MM.1S (cell line): ENCODE measurements around the gene FBXW2.
"Not testable (repeated sequence)": the region's sequence is repeated elsewhere in the genome, so short reads cannot be mapped to it uniquely, and the experiment has no call there.

ENCODE experiments used
- DNase-seq: peaks from one replicate; pipeline ENCODE4 v3.0.0-alpha.2; 2015
- H2AFZ ChIP-seq: fragments of 300-600 bp; sonication (generic); 2 replicates; pipeline ENCODE4 v1.6.0; 2016; ENCODE audit warnings: antibody characterized with exemption, low read length
- H3F3A ChIP-seq: fragments of 300-600 bp; sonication (generic); 2 replicates; pipeline ENCODE4 v1.6.1; 2016; ENCODE audit warnings: mild to moderate bottlenecking, antibody characterized with exemption, low read length, moderate library complexity, mixed read lengths; ENCODE audit not compliant: insufficient read depth
- H3K27ac ChIP-seq: fragments of 300-600 bp; sonication (generic); 2 replicates; pipeline ENCODE4 v1.5.1; 2016; ENCODE audit warnings: mild to moderate bottlenecking, low read length
- H3K27me3 ChIP-seq: fragments of 300-600 bp; sonication (generic); replicated peaks from 2 replicates; pipeline ENCODE4 v1.6.0; 2016; ENCODE audit warnings: low read length; ENCODE audit not compliant: insufficient read depth
- H3K36me3 ChIP-seq: fragments of 300-600 bp; sonication (generic); replicated peaks from 2 replicates; pipeline ENCODE4 v1.6.1; 2016; ENCODE audit warnings: mild to moderate bottlenecking, low read length, mixed read lengths; ENCODE audit not compliant: insufficient read depth
- H3K4me1 ChIP-seq: fragments of 300-600 bp; sonication (generic); 2 replicates; pipeline ENCODE4 v1.6.1; 2016; ENCODE audit warnings: low read length, mixed read lengths
- H3K4me2 ChIP-seq: fragments of 300-600 bp; sonication (generic); 2 replicates; pipeline ENCODE4 v1.6.0; 2016; ENCODE audit warnings: low read depth, low read length
- H3K4me3 ChIP-seq: fragments of 300-600 bp; sonication (generic); 2 replicates; pipeline ENCODE4 v1.5.1; 2016; ENCODE audit warnings: low read length, mixed read lengths
- H3K79me2 ChIP-seq: fragments of 300-600 bp; sonication (generic); 2 replicates; pipeline ENCODE4 v1.6.1; 2016; ENCODE audit warnings: mixed run types, low read length, mixed read lengths
- H3K9ac ChIP-seq: fragments of 300-600 bp; sonication (generic); 2 replicates; pipeline ENCODE4 v1.6.1; 2016; ENCODE audit warnings: low read length, mixed read lengths
- H3K9me2 ChIP-seq: fragments of 300-600 bp; sonication (generic); replicated peaks from 2 replicates; pipeline ENCODE4 v1.6.1; 2016; ENCODE audit warnings: mild to moderate bottlenecking, low read length, mixed read lengths; ENCODE audit not compliant: insufficient read depth
- H3K9me3 ChIP-seq: fragments of 300-600 bp; sonication (generic); replicated peaks from 2 replicates; pipeline ENCODE4 v1.6.1; 2016; ENCODE audit warnings: mild to moderate bottlenecking, low read length, mixed read lengths; ENCODE audit not compliant: insufficient read depth
- H4K20me1 ChIP-seq: fragments of 300-600 bp; sonication (generic); 2 replicates; pipeline ENCODE4 v1.6.1; 2016; ENCODE audit warnings: mild to moderate bottlenecking, low read length, moderate library complexity, mixed read lengths; ENCODE audit not compliant: insufficient read depth
- CTCF ChIP-seq: fragments of 300-600 bp; sonication (generic); IDR thresholded peaks from 2 replicates; pipeline ENCODE4 v1.5.1; 2016; ENCODE audit warnings: antibody characterized with exemption, low read length, mixed read lengths
- EZH2 ChIP-seq: fragments of 300-600 bp; sonication (generic); optimal IDR thresholded peaks from 2 replicates; pipeline ENCODE3; 2017; ENCODE audit warnings: low read depth, mild to moderate bottlenecking, antibody characterized with exemption, low read length, mixed read lengths
- EZH2phosphoT487 ChIP-seq: fragments of 300-600 bp; sonication (generic); IDR thresholded peaks from 2 replicates; pipeline ENCODE4 v1.6.1; 2018; ENCODE audit warnings: antibody characterized with exemption, low read length

Gene FBXW2

GRCh38 chr9:120750421-120750820, 42.8 kb downstream of the FBXW2 start:
- Histone ChIP-seq H3K27me3 (no peaks in the 10 kb centered on the region), H3K27ac (no peak overlapping the region), H2AFZ (no peak overlapping the region), H3K79me2 (no peaks in the 10 kb centered on the region), H3K9me2 (no peaks in the 10 kb centered on the region), H3K4me1 (no peaks in the 10 kb centered on the region), H3K9ac (no peak overlapping the region), H4K20me1 (no peaks in the 10 kb centered on the region), H3K9me3 (no peaks in the 10 kb centered on the region), H3K4me2 (no peak overlapping the region), H3K36me3 (no peaks in the 10 kb centered on the region), H3F3A (no peaks in the 10 kb centered on the region), H3K4me3 (no peak overlapping the region)
- DNase-seq, result no peak
- TF ChIP-seq EZH2, result no peak

GRCh38 chr9:120746366-120746765, 46.9 kb downstream of the FBXW2 start:
- H3K27me3 ChIP-seq, H3K9me2 ChIP-seq, H3K9ac ChIP-seq, H3K4me3 ChIP-seq, H3K27ac ChIP-seq, H3K4me1 ChIP-seq, H3K4me2 ChIP-seq, H3K9me3 ChIP-seq, H4K20me1 ChIP-seq, H3F3A ChIP-seq, H2AFZ ChIP-seq, H3K36me3 ChIP-seq, H3K79me2 ChIP-seq, DNase-seq: not testable (repeated sequence)

- DNase-seq, result no peak
These were observed 47.9 kb downstream of the FBXW2 start for GRCh38 chr9:120745278-120745677.

GRCh38 chr9:120742951-120743416, 50.2 kb downstream of the FBXW2 start:
- Histone ChIP-seq H3K9me2 (no peaks in the 10 kb centered on the region), H3K4me1 (no peaks in the 10 kb centered on the region), H3K9ac (no peak overlapping the region), H3K4me3 (no peak overlapping the region), H3K4me2 (no peak overlapping the region), H3K79me2 (no peaks in the 10 kb centered on the region), H3K27ac (no peak overlapping the region), H3K36me3 (no peaks in the 10 kb centered on the region), H3F3A (no peaks in the 10 kb centered on the region), H3K9me3 (no peaks in the 10 kb centered on the region), H2AFZ (no peak overlapping the region), H3K27me3 (no peaks in the 10 kb centered on the region), H4K20me1 (no peaks in the 10 kb centered on the region)
- DNase-seq, result peak; percentile 58
- TF ChIP-seq EZH2phosphoT487, result no peak
- peak; percentile 77 for TF ChIP-seq CTCF

More at GRCh38 chr9:120745278-120745677, 47.9 kb downstream of the FBXW2 start:
- no peaks in the 10 kb centered on the region for H3K9me2 ChIP-seq
- no peaks in the 10 kb centered on the region for H3K79me2 ChIP-seq
- no peaks in the 10 kb centered on the region for H3K36me3 ChIP-seq
- H3K4me2 ChIP-seq, result no peak overlapping the region
- no peak overlapping the region for H3K27ac ChIP-seq
- H3K27me3 ChIP-seq, result no peaks in the 10 kb centered on the region
- H3K9ac ChIP-seq, result no peak overlapping the region
- H4K20me1 ChIP-seq, result no peaks in the 10 kb centered on the region
- no peak overlapping the region for H3K4me3 ChIP-seq
- H3K9me3 ChIP-seq, result no peaks in the 10 kb centered on the region
- H3K4me1 ChIP-seq, result no peaks in the 10 kb centered on the region
- TF ChIP-seq CTCF, result no peak
- TF ChIP-seq EZH2, result no peak
- no peak for TF ChIP-seq EZH2phosphoT487
- H2AFZ ChIP-seq, result no peak overlapping the region
- H3F3A ChIP-seq, result no peaks in the 10 kb centered on the region
